HG03103 (cell line): ENCODE data around the gene ANKRD65.
"Not testable (repeated sequence)": the region's sequence is repeated elsewhere in the genome, so short reads cannot be mapped to it uniquely, and the experiment has no call there.

Experiments
- ATAC-seq: cut with Tn5 transposase; IDR thresholded peaks from one replicate; pipeline ENCODE4 v1.9.1; 2021; ENCODE audit warnings: low read depth; ENCODE audit not compliant: unreplicated experiment

Gene ANKRD65

GRCh38 chr1:1418464-1419362 is 2.4 kb downstream of the ANKRD65 start:
- ATAC-seq, result no peak

DNA sequence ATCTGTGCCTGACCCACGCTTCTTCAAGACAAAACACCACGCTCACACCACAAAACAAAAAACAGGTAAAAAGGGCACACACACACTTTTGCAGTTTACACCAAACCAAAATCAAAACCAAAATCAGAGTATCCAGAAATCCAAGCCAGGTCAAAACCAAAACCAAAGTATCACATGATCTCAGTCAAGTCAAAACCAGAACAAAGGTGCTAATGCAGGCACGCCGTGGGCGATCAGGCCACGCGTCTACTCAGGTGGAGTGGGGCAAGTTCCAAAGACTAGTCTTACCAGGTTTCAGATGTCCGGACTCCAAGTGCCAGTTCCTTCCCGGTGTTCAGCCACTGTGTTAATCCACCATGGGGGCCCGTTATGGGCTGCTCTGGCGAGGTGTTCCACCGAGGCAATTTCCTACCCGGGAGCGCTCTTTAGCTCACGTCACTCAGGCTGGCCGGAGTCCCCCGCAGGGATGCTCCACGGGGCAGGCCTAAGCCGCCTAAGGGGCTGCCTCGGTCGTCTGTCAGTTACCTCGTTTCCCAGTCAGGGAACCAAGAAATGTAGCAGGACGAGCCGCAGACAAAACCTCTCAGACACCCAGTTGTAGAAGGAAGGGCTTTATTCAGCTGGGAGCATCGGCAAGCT is 3.1 kb downstream of the ANKRD65 start:
- not testable (repeated sequence) for ATAC-seq

DNA sequence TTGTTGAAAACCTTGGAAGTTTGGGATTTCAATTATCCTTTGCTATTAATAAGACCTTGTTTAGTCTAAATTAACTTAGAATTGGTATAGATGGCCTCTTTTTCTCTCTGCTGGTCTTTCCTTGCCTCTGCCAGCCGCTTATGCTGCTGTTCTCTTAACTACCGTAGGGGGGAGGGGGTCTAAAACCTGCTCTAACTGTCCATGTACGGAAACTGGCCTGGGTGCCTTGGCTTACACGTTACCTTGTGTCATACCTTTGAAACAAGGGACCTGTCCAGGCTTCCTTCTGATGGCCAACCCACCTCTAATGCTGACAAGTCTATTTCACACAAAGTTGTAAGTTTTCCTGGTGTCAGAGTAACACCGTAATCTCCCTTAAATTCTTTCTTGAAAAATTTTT is 3.7 kb downstream of the ANKRD65 start:
- ATAC-seq, result not testable (repeated sequence)

DNA sequence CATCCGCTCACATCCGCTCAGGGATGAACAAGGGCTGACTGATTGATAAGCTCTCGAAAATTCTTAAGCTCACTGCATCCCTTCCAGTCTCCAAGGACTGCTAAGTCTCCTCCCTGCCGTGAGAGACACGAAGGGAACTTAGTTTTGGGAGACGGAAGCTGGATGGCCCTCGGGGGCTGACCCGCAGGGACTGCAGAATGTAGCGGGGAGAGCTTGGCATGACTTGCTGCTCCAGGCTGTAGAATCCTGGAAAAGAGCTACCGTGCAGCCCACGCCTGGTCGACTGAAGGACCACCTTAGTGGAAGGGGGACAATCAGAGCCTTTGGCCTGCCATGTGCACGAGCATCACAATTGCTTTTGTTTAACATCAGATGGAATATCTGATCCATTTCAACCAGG is 5.3 kb downstream of the ANKRD65 start:
- ATAC-seq, result no peak

DNA sequence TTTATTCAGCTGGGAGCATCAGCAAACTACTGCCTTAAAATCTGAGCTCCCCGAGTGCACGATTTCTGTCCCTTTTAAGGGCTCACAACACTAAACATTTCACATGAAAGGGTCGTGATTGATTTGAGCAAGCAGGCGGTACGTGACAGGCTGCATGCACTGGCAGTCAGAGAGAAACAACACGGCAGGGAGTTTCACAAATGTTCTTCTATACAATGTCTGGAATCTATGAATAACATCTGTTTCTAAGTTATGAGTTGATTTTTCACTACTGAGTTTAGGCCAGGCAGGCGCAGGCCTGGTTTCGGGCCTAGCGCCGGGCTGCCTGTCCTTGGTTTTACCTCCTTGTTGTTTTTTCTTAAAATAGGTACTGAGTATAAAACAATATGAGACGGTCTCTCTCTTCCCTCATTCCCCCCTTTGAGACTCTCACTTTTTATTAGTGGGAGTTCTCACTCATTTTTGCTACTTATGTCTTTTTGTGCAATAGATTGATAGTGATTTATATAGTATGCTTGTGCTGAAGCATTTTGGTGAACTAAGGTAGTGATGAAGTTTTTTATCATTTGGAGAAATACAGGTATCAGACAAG is 8.7 kb downstream of the ANKRD65 start:
- ATAC-seq, result not testable (repeated sequence)

GRCh38 chr1:1411626-1412025 is 9.4 kb downstream of the ANKRD65 start:
- ATAC-seq, result no peak

- not testable (repeated sequence) for ATAC-seq
These were observed 10.8 kb downstream of the ANKRD65 start for GRCh38 chr1:1410238-1410637.

GRCh38 chr1:1407636-1408318 is 13.3 kb downstream of the ANKRD65 start:
- peak; percentile 12 for ATAC-seq

DNA sequence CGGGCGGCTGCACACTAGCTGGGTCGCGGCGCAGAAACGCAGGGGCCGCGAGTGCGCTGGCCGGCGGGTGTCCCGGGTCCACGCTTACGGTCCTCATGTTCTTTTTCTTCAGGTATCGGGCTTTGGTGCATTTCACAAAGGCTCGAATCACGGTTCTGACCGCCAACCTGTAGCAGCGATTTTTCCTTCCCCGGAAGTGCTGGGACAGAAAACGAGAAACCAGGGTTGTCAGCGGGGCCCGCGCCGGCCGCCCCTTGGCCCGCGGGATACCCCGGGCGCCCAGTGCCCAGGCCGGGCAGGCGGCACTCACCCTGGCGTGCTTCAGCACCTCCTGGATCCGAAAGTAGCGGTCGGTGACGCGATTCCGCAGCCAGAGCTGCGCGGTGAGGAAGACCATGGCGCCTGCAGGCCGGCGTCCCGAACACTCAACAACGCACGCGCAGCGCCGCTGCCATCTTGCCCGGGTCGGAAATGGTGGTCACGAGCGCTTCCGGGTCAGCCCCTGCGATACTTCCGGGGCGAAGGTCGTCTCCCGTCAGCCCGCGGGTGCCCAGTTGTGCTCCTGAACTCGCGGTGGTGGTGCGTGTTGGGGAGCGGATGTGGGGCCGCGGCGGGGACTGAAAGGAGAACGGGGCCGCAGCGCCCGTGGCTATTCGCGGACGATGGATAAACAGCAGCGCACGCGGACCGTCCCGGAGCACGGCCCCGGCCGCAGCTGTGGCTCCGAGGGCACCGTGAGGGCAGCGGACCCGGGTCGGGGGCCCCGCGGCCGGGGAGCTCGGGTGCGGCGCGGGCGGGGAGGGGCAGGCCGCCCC is 14.0 kb downstream of the ANKRD65 start, which contains the start of gene MRPL20:
MRPL20 (minus strand) TSS at position 473 of the 815 bp plus-strand sequence; CDS start at position 397, 76 bp downstream.
- peak; percentile 83 for ATAC-seq

DNA sequence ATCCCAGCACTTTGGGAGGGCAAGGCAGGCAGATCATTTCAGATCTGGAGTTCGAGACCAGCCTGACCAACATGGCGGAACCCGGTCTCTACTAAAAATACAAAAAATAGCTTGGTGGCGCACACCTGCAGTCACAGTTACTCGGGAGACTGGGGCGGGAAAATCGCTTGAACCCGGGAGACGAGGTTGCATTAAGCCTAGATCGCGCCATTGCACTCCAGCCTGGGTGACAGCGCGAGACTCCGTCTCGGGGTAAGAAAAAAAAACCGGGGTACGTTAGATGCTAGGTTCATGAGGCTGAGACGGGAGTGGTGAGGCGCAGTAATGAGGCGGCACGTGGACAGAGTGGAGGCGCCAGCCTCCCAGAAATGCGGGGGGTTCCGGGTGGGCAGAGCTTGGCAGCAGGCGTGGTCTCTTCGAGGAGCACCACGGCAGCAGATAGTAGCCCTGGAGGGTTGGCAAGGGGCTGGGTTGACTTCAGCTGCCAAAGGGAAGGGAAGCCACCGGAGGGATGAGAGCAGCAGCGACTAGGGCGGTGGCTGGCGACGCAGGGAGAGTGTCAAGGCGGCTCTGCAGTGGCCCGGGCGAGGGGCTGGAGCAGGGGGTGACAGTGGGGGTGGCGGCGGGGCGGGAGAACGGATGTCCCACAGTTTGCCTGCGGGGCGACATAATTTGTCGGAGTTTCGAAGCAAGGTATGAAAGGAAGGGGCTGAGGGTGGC is 14.8 kb downstream of the ANKRD65 start:
- ATAC-seq, result no peak

GRCh38 chr1:1403653-1404052 is 17.4 kb downstream of the ANKRD65 start:
- ATAC-seq, result no peak

- not testable (repeated sequence) for ATAC-seq
These were observed 18.1 kb downstream of the ANKRD65 start for GRCh38 chr1:1402901-1403392.

- no peak for ATAC-seq
These were observed 18.8 kb downstream of the ANKRD65 start for GRCh38 chr1:1402072-1402900.

- no peak for ATAC-seq
These were observed 19.5 kb downstream of the ANKRD65 start for GRCh38 chr1:1401457-1402010.

DNA sequence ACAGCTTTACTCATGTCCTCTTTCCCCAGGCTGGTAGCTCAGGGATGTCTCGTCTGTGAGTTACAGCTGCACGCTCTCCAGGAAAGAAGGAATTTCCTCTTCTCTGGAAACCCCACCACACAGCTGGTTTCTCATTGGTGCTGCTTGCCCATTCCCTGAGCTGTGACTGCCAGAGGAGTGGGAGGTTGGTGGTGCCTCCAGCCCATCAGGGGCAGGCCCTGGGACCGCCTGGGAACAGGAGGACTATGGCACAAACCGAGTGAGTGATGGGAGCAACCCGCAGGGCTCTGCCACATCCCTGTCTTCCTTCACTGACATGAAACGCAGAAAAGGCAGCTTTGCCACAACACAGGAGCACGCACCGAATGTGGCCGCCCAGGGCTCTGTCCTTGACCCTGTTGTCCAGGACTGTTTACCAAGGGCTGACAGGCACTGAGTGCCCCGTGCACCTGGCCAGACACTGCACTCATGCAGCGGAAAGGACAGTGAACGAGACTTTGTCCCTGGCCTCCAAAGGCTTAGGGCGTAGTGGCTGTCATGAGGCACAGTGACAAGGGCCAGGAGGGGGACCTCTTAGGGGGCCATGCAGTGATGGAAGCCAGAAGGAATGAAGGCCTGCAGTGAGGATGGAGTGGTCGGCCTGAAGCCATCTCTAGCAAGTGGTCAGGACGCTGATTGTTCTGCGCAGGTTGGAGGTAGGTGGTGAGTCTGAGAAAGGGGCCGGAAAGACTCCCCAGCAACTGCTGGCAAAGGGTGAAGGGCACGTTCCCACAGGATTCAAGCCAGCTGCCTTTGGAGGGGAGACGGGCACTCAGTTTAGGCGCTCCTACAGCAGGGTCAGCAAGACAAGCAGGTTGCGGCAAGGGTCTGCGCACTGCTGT is 20.3 kb downstream of the ANKRD65 start:
- no peak for ATAC-seq

DNA sequence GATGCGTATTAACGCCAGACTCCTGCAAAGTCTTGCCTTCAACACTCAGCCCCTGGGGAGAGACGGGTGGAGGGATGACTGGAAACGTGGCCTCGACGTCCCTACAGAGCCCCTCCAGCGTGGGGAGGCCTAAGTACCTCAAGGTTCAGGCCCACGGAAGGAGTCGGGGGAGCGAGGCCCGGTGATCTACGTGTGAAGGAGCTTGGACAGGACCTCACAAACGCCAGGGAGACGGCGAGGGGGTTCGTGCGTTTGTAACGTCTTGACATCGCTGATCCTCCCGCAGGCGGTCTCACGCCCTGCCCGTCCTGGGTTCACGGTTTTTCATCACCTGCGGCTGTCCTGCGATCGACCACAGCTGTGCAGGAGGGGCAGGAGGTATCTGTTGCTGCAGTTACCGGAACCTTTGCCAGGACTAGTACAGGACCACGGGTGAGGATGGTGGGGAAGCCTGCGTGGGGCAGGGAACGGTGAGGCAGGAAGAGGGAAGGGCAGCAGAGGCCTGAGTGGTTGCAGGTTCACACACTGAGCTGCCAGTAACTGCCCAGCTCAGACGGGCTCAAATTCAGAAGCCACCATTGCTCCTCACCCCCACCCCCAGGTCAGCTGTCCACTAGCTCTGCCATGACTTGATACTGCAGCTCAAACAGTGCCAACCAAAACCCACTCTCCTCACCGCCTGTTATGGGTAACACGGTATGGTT is 21.1 kb downstream of the ANKRD65 start:
- peak; percentile 7 for ATAC-seq
